SK-N-SH (cell line): ENCODE measurements around the gene MAN2B2.

Experiments used
- FOXM1 ChIP-seq: IDR thresholded peaks from 2 replicates; pipeline ENCODE4 v1.4.0; 2012; ENCODE audit warnings: low read depth, mild to moderate bottlenecking
- GABPA ChIP-seq: IDR thresholded peaks from 2 replicates; pipeline ENCODE4 v1.4.0; 2012; ENCODE audit warnings: low read depth, mild to moderate bottlenecking
- JUND ChIP-seq: IDR thresholded peaks from 2 replicates; pipeline ENCODE4 v1.4.0; 2012
- MXI1 ChIP-seq: IDR thresholded peaks from 2 replicates; pipeline ENCODE4 v1.6.1; 2012; ENCODE audit warnings: mild to moderate bottlenecking, low read depth, low read length, improper control_type of control experiment
- RCOR1 ChIP-seq: fragments of 150-350 bp; IDR thresholded peaks from 2 replicates; pipeline ENCODE4 v1.6.1; 2017; ENCODE audit warnings: antibody characterized with exemption, low read length
- RFX5 ChIP-seq: IDR thresholded peaks from 2 replicates; pipeline ENCODE4 v1.6.1; 2012; ENCODE audit warnings: mild to moderate bottlenecking, improper control_type of control experiment, low read length
- SIN3A ChIP-seq: IDR thresholded peaks from 2 replicates; pipeline ENCODE4 v1.6.1; 2012; ENCODE audit warnings: low read depth, mild to moderate bottlenecking, low read length, moderate library complexity, borderline replicate concordance
- TF ChIP-seq, protein P1 (sequence below): IDR thresholded peaks from 2 replicates; pipeline ENCODE4 v1.4.0; 2012; ENCODE audit warnings: low read depth, borderline replicate concordance
- TF ChIP-seq, protein P2 (sequence below): IDR thresholded peaks from 2 replicates; pipeline ENCODE4 v1.4.0; 2012; ENCODE audit warnings: low read depth
- TF ChIP-seq, protein P3 (sequence below): fragments of 200-600 bp; sonication (generic); IDR thresholded peaks from 2 replicates; pipeline ENCODE4 v1.6.1; 2017; ENCODE audit warnings: antibody characterized with exemption, mild to moderate bottlenecking, moderate library complexity

DNA sequence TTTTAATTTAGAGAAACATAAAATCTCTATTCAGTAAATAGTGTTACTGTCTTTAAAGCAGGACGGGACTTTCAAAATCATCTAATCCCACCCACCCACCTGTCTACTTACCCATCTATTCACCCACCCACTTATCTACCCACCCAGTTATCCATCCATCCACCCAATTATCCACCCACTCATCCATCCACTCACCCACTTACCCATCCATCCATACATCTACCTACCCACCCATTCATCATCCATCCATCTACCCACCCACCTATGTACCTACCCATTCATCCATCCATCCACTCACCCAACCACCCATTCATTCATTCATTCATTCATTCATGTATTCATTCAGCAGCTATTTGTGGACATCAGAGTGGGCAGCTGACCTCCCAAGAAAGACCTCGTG, 30.6 kb downstream of the MAN2B2 start:
- TF ChIP-seq RFX5 (no peak), JUND (no peak), SIN3A (no peak), MXI1 (no peak), RCOR1 (no peak), GABPA (no peak), FOXM1 (no peak)
- TF ChIP-seq, protein P1, sequence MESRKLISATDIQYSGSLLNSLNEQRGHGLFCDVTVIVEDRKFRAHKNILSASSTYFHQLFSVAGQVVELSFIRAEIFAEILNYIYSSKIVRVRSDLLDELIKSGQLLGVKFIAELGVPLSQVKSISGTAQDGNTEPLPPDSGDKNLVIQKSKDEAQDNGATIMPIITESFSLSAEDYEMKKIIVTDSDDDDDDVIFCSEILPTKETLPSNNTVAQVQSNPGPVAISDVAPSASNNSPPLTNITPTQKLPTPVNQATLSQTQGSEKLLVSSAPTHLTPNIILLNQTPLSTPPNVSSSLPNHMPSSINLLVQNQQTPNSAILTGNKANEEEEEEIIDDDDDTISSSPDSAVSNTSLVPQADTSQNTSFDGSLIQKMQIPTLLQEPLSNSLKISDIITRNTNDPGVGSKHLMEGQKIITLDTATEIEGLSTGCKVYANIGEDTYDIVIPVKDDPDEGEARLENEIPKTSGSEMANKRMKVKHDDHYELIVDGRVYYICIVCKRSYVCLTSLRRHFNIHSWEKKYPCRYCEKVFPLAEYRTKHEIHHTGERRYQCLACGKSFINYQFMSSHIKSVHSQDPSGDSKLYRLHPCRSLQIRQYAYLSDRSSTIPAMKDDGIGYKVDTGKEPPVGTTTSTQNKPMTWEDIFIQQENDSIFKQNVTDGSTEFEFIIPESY: no peak
- TF ChIP-seq, protein P2, sequence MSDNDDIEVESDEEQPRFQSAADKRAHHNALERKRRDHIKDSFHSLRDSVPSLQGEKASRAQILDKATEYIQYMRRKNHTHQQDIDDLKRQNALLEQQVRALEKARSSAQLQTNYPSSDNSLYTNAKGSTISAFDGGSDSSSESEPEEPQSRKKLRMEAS: no peak
- TF ChIP-seq, protein P3, sequence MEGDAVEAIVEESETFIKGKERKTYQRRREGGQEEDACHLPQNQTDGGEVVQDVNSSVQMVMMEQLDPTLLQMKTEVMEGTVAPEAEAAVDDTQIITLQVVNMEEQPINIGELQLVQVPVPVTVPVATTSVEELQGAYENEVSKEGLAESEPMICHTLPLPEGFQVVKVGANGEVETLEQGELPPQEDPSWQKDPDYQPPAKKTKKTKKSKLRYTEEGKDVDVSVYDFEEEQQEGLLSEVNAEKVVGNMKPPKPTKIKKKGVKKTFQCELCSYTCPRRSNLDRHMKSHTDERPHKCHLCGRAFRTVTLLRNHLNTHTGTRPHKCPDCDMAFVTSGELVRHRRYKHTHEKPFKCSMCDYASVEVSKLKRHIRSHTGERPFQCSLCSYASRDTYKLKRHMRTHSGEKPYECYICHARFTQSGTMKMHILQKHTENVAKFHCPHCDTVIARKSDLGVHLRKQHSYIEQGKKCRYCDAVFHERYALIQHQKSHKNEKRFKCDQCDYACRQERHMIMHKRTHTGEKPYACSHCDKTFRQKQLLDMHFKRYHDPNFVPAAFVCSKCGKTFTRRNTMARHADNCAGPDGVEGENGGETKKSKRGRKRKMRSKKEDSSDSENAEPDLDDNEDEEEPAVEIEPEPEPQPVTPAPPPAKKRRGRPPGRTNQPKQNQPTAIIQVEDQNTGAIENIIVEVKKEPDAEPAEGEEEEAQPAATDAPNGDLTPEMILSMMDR: no peak
